IMR-90 (cell line): ENCODE measurements around the gene B9D1. TPM values are rescaled to one million over a fixed set of nuclear protein-coding genes. Genes with fewer than 3 reads are reported as not detected.

Experiments used
- ATAC-seq: fragments of 200-7000 bp; cut with Tn5 transposase; 2 replicates; pipeline ENCODE4 v1.9.1; 2020; ENCODE audit warnings: low read depth, mild to moderate bottlenecking, moderate library complexity
- BruUV-seq: library from RNA; stranded (reverse); fragments of 400-500 nt; replicated peaks from 2 replicates; lab custom pipeline; 2021; lab: Mats Ljungman, UMichigan
- CTCF ChIA-PET: fragments of 300-600 bp; formaldehyde crosslinking; extraction: SDS; loops from one replicate; lab custom pipeline; 2021; ENCODE audit warnings: antibody characterized with exemption; lab: Yijun Ruan, JAX
- POLR2A ChIA-PET: fragments of 300-600 bp; sonication (Branson Sonifier 250); formaldehyde crosslinking; loops from one replicate; lab custom pipeline; 2022; ENCODE audit warnings: antibody characterized with exemption; ENCODE audit not compliant: unreplicated experiment; lab: Charles Lee
- DNase-seq: peaks from one replicate; pipeline ENCODE4 v3.0.0; 2013
- H2AFZ ChIP-seq: replicated peaks from 2 replicates; pipeline ENCODE3; 2013; ENCODE audit warnings: low read length, mild to moderate bottlenecking; ENCODE audit not compliant: poor library complexity
- H2AK5ac ChIP-seq: 2 replicates; pipeline ENCODE4 v1.6.1; 2013; ENCODE audit warnings: low read depth, low read length, inconsistent platforms
- H2AK9ac ChIP-seq: replicated peaks from 2 replicates; pipeline ENCODE3; 2013; ENCODE audit warnings: mild to moderate bottlenecking, low read depth, low read length, moderate library complexity; ENCODE audit not compliant: poor library complexity
- H2BK120ac ChIP-seq: 2 replicates; pipeline ENCODE4 v1.6.1; 2013; ENCODE audit warnings: low read depth, low read length, inconsistent platforms
- H2BK15ac ChIP-seq: 3 replicates; pipeline ENCODE4 v1.6.1; 2013; ENCODE audit warnings: low read depth, low read length, inconsistent platforms
- H2BK20ac ChIP-seq: 2 replicates; pipeline ENCODE4 v1.6.1; 2013; ENCODE audit warnings: low read depth, mild to moderate bottlenecking, inconsistent platforms, low read length, moderate library complexity
- H2BK5ac ChIP-seq: 2 replicates; pipeline ENCODE4 v1.6.1; 2013; ENCODE audit warnings: mild to moderate bottlenecking, low read depth, low read length, inconsistent platforms; ENCODE audit not compliant: poor library complexity, severe bottlenecking
- H3K14ac ChIP-seq: replicated peaks from 2 replicates; pipeline ENCODE4 v1.6.1; 2013; ENCODE audit warnings: low read depth, low read length, inconsistent platforms
- H3K18ac ChIP-seq: 2 replicates; pipeline ENCODE4 v1.6.1; 2013; ENCODE audit warnings: low read depth, low read length, control low read depth
- H3K23ac ChIP-seq: 2 replicates; pipeline ENCODE4 v1.6.1; 2013; ENCODE audit warnings: low read depth, low read length, inconsistent platforms
- H3K27ac ChIP-seq: 2 replicates; pipeline ENCODE4 v1.5.1; 2013; ENCODE audit warnings: mild to moderate bottlenecking, control low read depth, low read length; ENCODE audit not compliant: insufficient read depth
- H3K27me3 ChIP-seq: 2 replicates; pipeline ENCODE4 v1.6.1; 2013; ENCODE audit warnings: low read length; ENCODE audit not compliant: control insufficient read depth, insufficient read depth
- H3K36me3 ChIP-seq: 2 replicates; pipeline ENCODE4 v1.6.1; 2013; ENCODE audit warnings: low read length, mixed read lengths; ENCODE audit not compliant: control insufficient read depth, insufficient read depth
- H3K4ac ChIP-seq: 2 replicates; pipeline ENCODE4 v1.6.1; 2013; ENCODE audit warnings: low read depth, low read length, inconsistent platforms
- H3K4me1 ChIP-seq: 2 replicates; pipeline ENCODE4 v1.6.1; 2013; ENCODE audit warnings: low read length, mixed read lengths; ENCODE audit not compliant: control insufficient read depth, insufficient read depth
- H3K4me2 ChIP-seq: 2 replicates; pipeline ENCODE4 v1.6.1; 2013; ENCODE audit warnings: low read depth, mild to moderate bottlenecking, control low read depth, low read length, moderate library complexity
- H3K4me3 ChIP-seq: 2 replicates; pipeline ENCODE4 v1.5.1; 2013; ENCODE audit warnings: low read depth, mild to moderate bottlenecking, control low read depth, low read length, moderate library complexity; ENCODE audit not compliant: insufficient read depth
- H3K56ac ChIP-seq: 2 replicates; pipeline ENCODE4 v1.6.1; 2013; ENCODE audit warnings: low read length, inconsistent platforms; ENCODE audit not compliant: insufficient read depth; ENCODE audit errors: extremely low read depth
- H3K79me1 ChIP-seq, 2 experiments: 2 replicates each; pipeline ENCODE4 v1.6.1; 2013; ENCODE audit warnings: low read length in 2 of 2, inconsistent platforms in 1 of 2, low read depth in 1 of 2
- H3K9ac ChIP-seq: 2 replicates; pipeline ENCODE4 v1.6.1; 2013; ENCODE audit warnings: low read depth, low read length, control low read depth
- H3K9me1 ChIP-seq: 2 replicates; pipeline ENCODE4 v1.6.1; 2013; ENCODE audit warnings: low read length, inconsistent platforms; ENCODE audit not compliant: insufficient read depth
- H3K9me3 ChIP-seq: 2 replicates; pipeline ENCODE4 v1.6.1; 2013; ENCODE audit warnings: low read length; ENCODE audit not compliant: control insufficient read depth, insufficient read depth
- H4K20me1 ChIP-seq: 2 replicates; pipeline ENCODE4 v1.6.1; 2013; ENCODE audit warnings: low read length, inconsistent platforms; ENCODE audit not compliant: insufficient read depth
- H4K5ac ChIP-seq: 2 replicates; pipeline ENCODE4 v1.6.1; 2013; ENCODE audit warnings: mild to moderate bottlenecking, low read depth, low read length, control low read depth
- H4K8ac ChIP-seq, 2 experiments: 2 replicates each; pipeline ENCODE4 v1.6.1; 2013; ENCODE audit warnings: low read depth in 2 of 2, low read length in 2 of 2, control low read depth in 1 of 2, inconsistent platforms in 1 of 2
- H4K91ac ChIP-seq: 2 replicates; pipeline ENCODE4 v1.6.1; 2013; ENCODE audit warnings: low read depth, low read length, inconsistent platforms; ENCODE audit not compliant: insufficient read depth
- BHLHE40 ChIP-seq: fragments of 150-350 bp; IDR thresholded peaks from 2 replicates; pipeline ENCODE4 v1.6.1; 2016; ENCODE audit warnings: mild to moderate bottlenecking, low read depth, low read length
- CEBPB ChIP-seq: IDR thresholded peaks from 2 replicates; pipeline ENCODE4 v1.6.1; 2012; ENCODE audit warnings: low read depth, low read length, improper control_type of control experiment
- CHD1 ChIP-seq: IDR thresholded peaks from 2 replicates; pipeline ENCODE4 v1.6.1; 2012; ENCODE audit warnings: low read depth, low read length, improper control_type of control experiment
- MAFK ChIP-seq: IDR thresholded peaks from 2 replicates; pipeline ENCODE4 v1.6.1; 2012; ENCODE audit warnings: low read depth, low read length, improper control_type of control experiment
- NFE2L2 ChIP-seq: fragments of 150-350 bp; IDR thresholded peaks from 2 replicates; pipeline ENCODE4 v1.6.1; 2016; ENCODE audit warnings: low read depth, mild to moderate bottlenecking, low read length
- POLR2A ChIP-seq: IDR thresholded peaks from 2 replicates; pipeline ENCODE4 v1.6.1; 2012; ENCODE audit warnings: mild to moderate bottlenecking, low read depth, low read length
- RAD21 ChIP-seq: IDR thresholded peaks from 2 replicates; pipeline ENCODE4 v1.6.1; 2012; ENCODE audit warnings: low read length, improper control_type of control experiment
- RFX5 ChIP-seq: IDR thresholded peaks from 2 replicates; pipeline ENCODE4 v1.8.0; 2012; ENCODE audit warnings: low read depth, mild to moderate bottlenecking, low read length, moderate library complexity
- SMC3 ChIP-seq: fragments of 150-350 bp; IDR thresholded peaks from 2 replicates; pipeline ENCODE4 v1.6.1; 2016; ENCODE audit warnings: low read depth, mild to moderate bottlenecking, antibody characterized with exemption, low read length, moderate library complexity
- WGBS, 2 experiments: methylation state at CpG; one replicate each; pipeline versions ENCODE4 v1.1.5 to v1.1.7; 2013; ENCODE audit warnings: missing lambda C conversion rate in 2 of 2; ENCODE audit not compliant: insufficient read length in 1 of 2; ENCODE audit errors: extremely low coverage in 2 of 2; 5-methylcytosine and 5-hydroxymethylcytosine counted together
- dilution Hi-C: fragments of 300-500 bp; cut with HindIII; formaldehyde crosslinking; loops from one replicate; pipeline ENCODE4 v1.14.3; 2018; ENCODE audit warnings: low sequenced_read_pairs; ENCODE audit not compliant: unreplicated experiment
- in situ Hi-C: fragments of 300-500 bp; cut with MboI; formaldehyde crosslinking; loops from 3 replicates; pipeline ENCODE4 v1.14.3; 2019; ENCODE audit warnings: low sequenced_read_pairs, inconsistent platforms, mixed read lengths
- intact Hi-C: fragments of 100-400 bp; cut with micrococcal nuclease; formaldehyde crosslinking; loops from 2 replicates; pipeline ENCODE4 v1.10.0; 2022
- polyA plus RNA-seq, 3 experiments: library from polyadenylated mRNA; depleted of rRNA; stranded (reverse); fragments of >200 nt; gene quantifications; 2 replicates each; pipeline ENCODE4 v1.2.3, GENCODE V29; 2012; ENCODE audit warnings: low replicate concordance in 1 of 3
- total RNA-seq: library from RNA; depleted of rRNA; stranded (reverse); fragments of >200 nt; gene quantifications from 2 replicates; pipeline ENCODE4 v1.2.3, GENCODE V29; 2012
- TF ChIP-seq, protein P1 (sequence below): fragments of 150-350 bp; IDR thresholded peaks from 2 replicates; pipeline ENCODE4 v1.6.1; 2016; ENCODE audit warnings: low read depth, mild to moderate bottlenecking, low read length, moderate library complexity, borderline replicate concordance
- TF ChIP-seq, protein P2 (sequence below): conservative IDR thresholded peaks from 2 replicates; pipeline ENCODE4 v1.5.1; 2012; ENCODE audit warnings: mild to moderate bottlenecking, low read depth, low read length, improper control_type of control experiment
- TF ChIP-seq, protein P3 (sequence below): fragments of 150-350 bp; IDR thresholded peaks from 2 replicates; pipeline ENCODE4 v1.6.1; 2017; ENCODE audit warnings: mild to moderate bottlenecking, antibody characterized with exemption, low read length, low read depth

The B9D1 gene
- total and polyA plus RNA-seq, 2 of the 4 experiments (the other 2 are of a cell fraction), result 42.5 to 43.8 TPM

DNA sequence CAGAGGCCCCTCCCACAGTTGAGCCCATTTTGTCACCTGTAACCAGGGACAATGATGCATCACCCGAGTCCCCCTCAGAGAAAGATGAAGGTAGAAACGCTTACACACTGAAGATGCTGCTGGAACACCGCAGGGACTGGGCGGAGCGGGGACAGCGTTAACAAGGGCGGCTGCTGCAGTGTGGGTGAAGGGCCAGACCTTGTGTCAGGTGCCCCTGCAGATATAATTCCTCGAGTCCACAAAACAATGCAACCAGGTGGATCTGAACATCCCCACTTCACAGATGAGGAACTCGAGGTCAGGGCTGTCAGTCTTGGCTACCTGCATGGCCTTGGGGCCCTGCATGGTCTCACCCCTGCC lies 9.5 kb upstream of the B9D1 start:
- no peak overlapping the region for H2AFZ ChIP-seq
- H3K4me2 ChIP-seq, result no peak overlapping the region
- no peak overlapping the region for H4K5ac ChIP-seq
- no peak overlapping the region for H4K8ac ChIP-seq
- no peak overlapping the region for H3K23ac ChIP-seq
- TF ChIP-seq RFX5 (no peak), RAD21 (no peak), CEBPB (no peak), POLR2A (no peak), MAFK (no peak), CHD1 (no peak), BHLHE40 (no peak), NFE2L2 (no peak), SMC3 (no peak)
- TF ChIP-seq, protein P1, sequence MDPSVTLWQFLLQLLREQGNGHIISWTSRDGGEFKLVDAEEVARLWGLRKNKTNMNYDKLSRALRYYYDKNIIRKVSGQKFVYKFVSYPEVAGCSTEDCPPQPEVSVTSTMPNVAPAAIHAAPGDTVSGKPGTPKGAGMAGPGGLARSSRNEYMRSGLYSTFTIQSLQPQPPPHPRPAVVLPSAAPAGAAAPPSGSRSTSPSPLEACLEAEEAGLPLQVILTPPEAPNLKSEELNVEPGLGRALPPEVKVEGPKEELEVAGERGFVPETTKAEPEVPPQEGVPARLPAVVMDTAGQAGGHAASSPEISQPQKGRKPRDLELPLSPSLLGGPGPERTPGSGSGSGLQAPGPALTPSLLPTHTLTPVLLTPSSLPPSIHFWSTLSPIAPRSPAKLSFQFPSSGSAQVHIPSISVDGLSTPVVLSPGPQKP, result no peak
- TF ChIP-seq, protein P2, sequence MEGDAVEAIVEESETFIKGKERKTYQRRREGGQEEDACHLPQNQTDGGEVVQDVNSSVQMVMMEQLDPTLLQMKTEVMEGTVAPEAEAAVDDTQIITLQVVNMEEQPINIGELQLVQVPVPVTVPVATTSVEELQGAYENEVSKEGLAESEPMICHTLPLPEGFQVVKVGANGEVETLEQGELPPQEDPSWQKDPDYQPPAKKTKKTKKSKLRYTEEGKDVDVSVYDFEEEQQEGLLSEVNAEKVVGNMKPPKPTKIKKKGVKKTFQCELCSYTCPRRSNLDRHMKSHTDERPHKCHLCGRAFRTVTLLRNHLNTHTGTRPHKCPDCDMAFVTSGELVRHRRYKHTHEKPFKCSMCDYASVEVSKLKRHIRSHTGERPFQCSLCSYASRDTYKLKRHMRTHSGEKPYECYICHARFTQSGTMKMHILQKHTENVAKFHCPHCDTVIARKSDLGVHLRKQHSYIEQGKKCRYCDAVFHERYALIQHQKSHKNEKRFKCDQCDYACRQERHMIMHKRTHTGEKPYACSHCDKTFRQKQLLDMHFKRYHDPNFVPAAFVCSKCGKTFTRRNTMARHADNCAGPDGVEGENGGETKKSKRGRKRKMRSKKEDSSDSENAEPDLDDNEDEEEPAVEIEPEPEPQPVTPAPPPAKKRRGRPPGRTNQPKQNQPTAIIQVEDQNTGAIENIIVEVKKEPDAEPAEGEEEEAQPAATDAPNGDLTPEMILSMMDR, result no peak
- TF ChIP-seq, protein P3, sequence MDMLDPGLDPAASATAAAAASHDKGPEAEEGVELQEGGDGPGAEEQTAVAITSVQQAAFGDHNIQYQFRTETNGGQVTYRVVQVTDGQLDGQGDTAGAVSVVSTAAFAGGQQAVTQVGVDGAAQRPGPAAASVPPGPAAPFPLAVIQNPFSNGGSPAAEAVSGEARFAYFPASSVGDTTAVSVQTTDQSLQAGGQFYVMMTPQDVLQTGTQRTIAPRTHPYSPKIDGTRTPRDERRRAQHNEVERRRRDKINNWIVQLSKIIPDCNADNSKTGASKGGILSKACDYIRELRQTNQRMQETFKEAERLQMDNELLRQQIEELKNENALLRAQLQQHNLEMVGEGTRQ, result no peak
- no peak overlapping the region for H3K14ac ChIP-seq
- peaks cover 3% of the 10 kb centered on the region; the same call in 1 of the 2 replicates for H3K9me1 ChIP-seq
- H2BK120ac ChIP-seq, result no peak overlapping the region
- intact Hi-C loops, result no loop called here
- H2AK5ac ChIP-seq, result no peak overlapping the region
- dilution Hi-C loops, result no loop called here
- 80% methylated on average over 1 of the region's 9 CpGs; no CpG with 5 or more reads in 1 of the 2 experiments for WGBS, 2 experiments
- H4K91ac ChIP-seq, result no peak overlapping the region
- in situ Hi-C loops, result no loop called here
- no peak overlapping the region for H2AK9ac ChIP-seq
- no peak for DNase-seq
- no peak overlapping the region for H2BK15ac ChIP-seq
- no peak overlapping the region for H3K9ac ChIP-seq
- H3K4me1 ChIP-seq, result 0 out of 2 replicates have a peak, but pooled peaks cover 4% of the 10 kb centered on the region
- no peak overlapping the region for H2BK5ac ChIP-seq
- no peak overlapping the region for H3K27ac ChIP-seq
- H3K56ac ChIP-seq, result no peak overlapping the region
- POLR2A ChIA-PET, result no interaction called here
- H4K20me1 ChIP-seq, result no peaks in the 10 kb centered on the region
- no peak overlapping the region for H3K4me3 ChIP-seq
- no peak overlapping the region for H2BK20ac ChIP-seq
- no peaks in the 10 kb centered on the region for H3K9me3 ChIP-seq
- no peak overlapping the region for H3K4ac ChIP-seq
- ATAC-seq, result no peak
- H3K27me3 ChIP-seq, result no peaks in the 10 kb centered on the region
- peaks cover 2% of the 10 kb centered on the region; the same call in 1 of the 2 replicates for H3K36me3 ChIP-seq
- CTCF ChIA-PET, result no interaction called here
- H3K79me1 ChIP-seq, result peaks cover 10 to 12% of the 10 kb centered on the region in 2 experiments
- H3K18ac ChIP-seq, result no peak overlapping the region
- no TSS peak for BruUV-seq
